KOPT-K1 (cell line): ENCODE results near the gene FBXW5.

Source experiments
- H3K27ac ChIP-seq: fragments of 200-600 bp; sonication (generic); 2 replicates; pipeline ENCODE4 v1.5.1; 2016; ENCODE audit warnings: antibody characterized with exemption, mild to moderate bottlenecking, low read depth, low read length; ENCODE audit not compliant: poor library complexity, severe bottlenecking
- H3K36me3 ChIP-seq: fragments of 200-600 bp; sonication (generic); 2 replicates; pipeline ENCODE4 v1.5.1; 2017; ENCODE audit warnings: antibody characterized with exemption, mild to moderate bottlenecking, low read length, moderate library complexity; ENCODE audit not compliant: insufficient read depth
- H3K9me3 ChIP-seq: fragments of 200-600 bp; sonication (generic); 2 replicates; pipeline ENCODE4 v1.5.1; 2017; ENCODE audit warnings: antibody characterized with exemption, low read length, mild to moderate bottlenecking; ENCODE audit not compliant: insufficient read depth, poor library complexity, severe bottlenecking

The FBXW5 gene

GRCh38 chr9:136944519-136945332 is at the start of gene FBXW5, which contains the start of gene C8G:
Gene FBXW5 (minus strand): TSS chr9:136944738. CDS start chr9:136944083, 655 bp downstream.
Gene C8G (plus strand): TSS chr9:136945243. CDS start chr9:136945321, 78 bp downstream.
- H3K36me3 ChIP-seq, result peaks cover 29% of the 10 kb centered on the region; the same call in 1 of the 2 replicates
- peak within 1 kb of the TSS; percentile 85 for H3K27ac ChIP-seq
- H3K9me3 ChIP-seq, result no peaks in the 10 kb centered on the region

DNA sequence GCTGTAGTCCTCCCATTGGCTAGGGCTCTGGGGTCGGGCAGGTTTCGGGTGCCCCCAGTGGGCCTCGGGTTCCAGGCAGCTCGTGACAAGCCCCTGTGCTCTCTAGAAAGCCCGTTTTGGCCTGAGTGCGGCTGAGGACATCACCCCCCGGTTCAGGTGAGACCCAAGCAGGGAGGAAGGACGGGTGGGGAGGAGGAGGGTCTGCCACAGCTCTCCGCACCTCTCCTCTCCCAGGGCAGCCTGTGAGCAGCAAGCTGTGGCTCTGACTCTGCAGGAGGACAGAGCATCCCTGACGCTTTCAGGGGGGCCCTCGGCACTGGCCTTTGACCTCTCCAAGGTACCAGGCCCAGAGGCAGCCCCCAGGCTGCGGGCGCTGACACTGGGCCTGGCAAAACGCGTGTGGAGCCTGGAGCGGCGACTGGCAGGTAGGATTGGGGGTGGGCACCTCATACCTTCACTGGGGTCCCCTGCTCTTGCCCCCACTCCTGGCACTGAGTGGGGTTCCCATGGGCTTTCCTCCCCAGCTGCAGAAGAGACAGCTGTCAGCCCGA is 48.4 kb upstream of the FBXW5 start:
- peaks cover 13% of the 10 kb centered on the region; the same call in 1 of the 2 replicates for H3K36me3 ChIP-seq
- no peaks in the 10 kb centered on the region for H3K9me3 ChIP-seq
- peak overlapping the region; percentile 86 for H3K27ac ChIP-seq

GRCh38 chr9:136991993-136992818 is 47.7 kb upstream of the FBXW5 start, which contains the start of gene PAXX:
Gene PAXX (plus strand): TSS chr9:136992422. CDS start chr9:136992444, 22 bp downstream.
- H3K36me3 ChIP-seq, result peaks cover 13% of the 10 kb centered on the region; the same call in 1 of the 2 replicates
- no peaks in the 10 kb centered on the region for H3K9me3 ChIP-seq
- H3K27ac ChIP-seq, result peak within 1 kb of the TSS; percentile 86

DNA sequence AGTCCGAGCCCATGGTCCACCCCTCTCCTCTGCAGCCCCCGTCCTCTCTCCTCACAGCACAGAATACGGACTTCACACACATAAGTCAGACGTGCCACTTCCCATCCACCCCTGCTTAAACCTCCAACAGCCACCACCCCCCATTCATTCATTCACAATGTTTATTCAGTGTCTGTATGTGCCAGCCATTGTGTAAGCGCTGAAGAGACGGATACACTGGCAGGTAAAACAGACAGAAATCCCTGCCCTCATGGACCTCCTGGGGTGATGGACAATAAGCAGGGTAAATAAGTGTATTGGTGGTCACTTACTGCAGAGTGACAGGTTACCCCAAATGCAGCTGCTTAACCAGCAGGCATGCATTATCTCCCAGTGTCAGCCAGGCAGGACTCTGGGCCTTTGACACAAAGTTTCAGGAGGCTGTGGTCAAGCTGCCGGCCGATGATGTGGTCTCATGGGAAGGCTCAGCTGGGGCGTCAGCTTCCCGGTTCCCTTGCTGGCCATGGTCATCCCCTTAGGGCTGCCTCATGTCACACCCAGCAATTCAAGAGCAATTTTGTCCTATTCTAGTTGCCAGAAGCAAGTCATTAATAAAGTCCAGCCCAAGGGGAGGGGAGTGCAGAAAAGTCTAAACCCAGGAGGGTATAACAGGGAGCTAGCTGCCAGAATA is 45.8 kb upstream of the FBXW5 start:
- peaks cover 13% of the 10 kb centered on the region; the same call in 1 of the 2 replicates for H3K36me3 ChIP-seq
- no peak overlapping the region for H3K27ac ChIP-seq
- H3K9me3 ChIP-seq, result no peaks in the 10 kb centered on the region

- Histone ChIP-seq H3K36me3 (peaks cover 5% of the 10 kb centered on the region; the same call in 1 of the 2 replicates), H3K27ac (no peak overlapping the region), H3K9me3 (no peaks in the 10 kb centered on the region)
Measured at GRCh38 chr9:136988872-136989271, 44.3 kb upstream of the FBXW5 start.

DNA sequence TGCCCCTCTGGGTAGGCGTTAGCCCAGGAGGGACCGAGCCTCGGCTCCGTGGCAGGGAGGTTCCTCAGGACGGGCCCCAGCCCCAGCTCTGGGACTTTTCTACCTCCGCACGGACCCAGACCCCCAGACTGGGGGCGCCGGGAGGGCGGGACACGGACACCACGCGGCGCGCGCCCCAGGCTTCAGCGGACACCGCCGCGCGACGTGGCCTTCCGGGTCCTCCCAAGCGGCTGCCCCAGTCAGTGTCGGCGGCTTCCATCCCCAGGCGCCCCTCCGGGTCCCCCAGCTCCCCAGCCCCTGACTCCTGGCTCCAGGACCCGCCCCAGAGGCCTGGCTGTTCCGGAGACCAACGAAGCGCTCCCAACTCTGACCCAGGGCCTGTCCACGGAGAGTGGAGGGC is 41.3 kb upstream of the FBXW5 start:
- no peaks in the 10 kb centered on the region for H3K36me3 ChIP-seq
- H3K9me3 ChIP-seq, result no peaks in the 10 kb centered on the region
- H3K27ac ChIP-seq, result no peak overlapping the region

- Histone ChIP-seq H3K9me3 (no peaks in the 10 kb centered on the region), H3K27ac (no peak overlapping the region), H3K36me3 (no peaks in the 10 kb centered on the region)
Measured at GRCh38 chr9:136985027-136985602, 40.6 kb upstream of the FBXW5 start.

DNA sequence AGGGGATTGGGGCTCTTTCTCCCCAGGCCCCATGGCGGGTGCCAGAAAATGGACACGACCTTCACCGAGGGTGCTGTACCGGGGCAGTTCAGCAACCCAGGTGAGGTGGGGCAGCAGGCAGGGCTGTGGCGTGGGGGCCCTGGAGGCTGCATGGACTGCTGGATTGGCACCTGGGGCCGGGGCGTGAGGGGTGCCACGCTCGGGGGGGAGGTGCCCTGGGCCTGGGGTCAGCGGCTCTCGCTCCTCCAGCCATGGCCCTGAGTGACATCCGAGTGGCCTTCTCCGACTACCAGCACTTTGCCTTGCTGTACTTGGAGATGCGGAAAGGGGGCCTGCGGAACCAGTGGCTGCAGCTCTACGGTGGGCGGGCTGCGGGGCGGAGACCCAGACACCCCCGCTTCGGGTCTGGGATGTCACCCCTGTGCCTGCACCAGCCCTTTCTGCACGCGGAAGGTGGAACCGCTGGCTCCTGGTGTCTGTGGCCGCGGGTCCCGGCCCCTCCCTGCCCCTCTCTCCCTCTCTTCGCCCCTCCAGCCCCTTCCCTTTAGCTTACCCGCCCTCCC is 40.0 kb upstream of the FBXW5 start:
- Histone ChIP-seq H3K36me3 (no peaks in the 10 kb centered on the region), H3K27ac (no peak overlapping the region), H3K9me3 (no peaks in the 10 kb centered on the region)

GRCh38 chr9:136983656-136984314 is 39.2 kb upstream of the FBXW5 start:
- Histone ChIP-seq H3K27ac (no peak overlapping the region), H3K9me3 (no peaks in the 10 kb centered on the region), H3K36me3 (no peaks in the 10 kb centered on the region)

GRCh38 chr9:136983167-136983566 is 38.6 kb upstream of the FBXW5 start:
- Histone ChIP-seq H3K27ac (no peak overlapping the region), H3K9me3 (no peaks in the 10 kb centered on the region), H3K36me3 (no peaks in the 10 kb centered on the region)

DNA sequence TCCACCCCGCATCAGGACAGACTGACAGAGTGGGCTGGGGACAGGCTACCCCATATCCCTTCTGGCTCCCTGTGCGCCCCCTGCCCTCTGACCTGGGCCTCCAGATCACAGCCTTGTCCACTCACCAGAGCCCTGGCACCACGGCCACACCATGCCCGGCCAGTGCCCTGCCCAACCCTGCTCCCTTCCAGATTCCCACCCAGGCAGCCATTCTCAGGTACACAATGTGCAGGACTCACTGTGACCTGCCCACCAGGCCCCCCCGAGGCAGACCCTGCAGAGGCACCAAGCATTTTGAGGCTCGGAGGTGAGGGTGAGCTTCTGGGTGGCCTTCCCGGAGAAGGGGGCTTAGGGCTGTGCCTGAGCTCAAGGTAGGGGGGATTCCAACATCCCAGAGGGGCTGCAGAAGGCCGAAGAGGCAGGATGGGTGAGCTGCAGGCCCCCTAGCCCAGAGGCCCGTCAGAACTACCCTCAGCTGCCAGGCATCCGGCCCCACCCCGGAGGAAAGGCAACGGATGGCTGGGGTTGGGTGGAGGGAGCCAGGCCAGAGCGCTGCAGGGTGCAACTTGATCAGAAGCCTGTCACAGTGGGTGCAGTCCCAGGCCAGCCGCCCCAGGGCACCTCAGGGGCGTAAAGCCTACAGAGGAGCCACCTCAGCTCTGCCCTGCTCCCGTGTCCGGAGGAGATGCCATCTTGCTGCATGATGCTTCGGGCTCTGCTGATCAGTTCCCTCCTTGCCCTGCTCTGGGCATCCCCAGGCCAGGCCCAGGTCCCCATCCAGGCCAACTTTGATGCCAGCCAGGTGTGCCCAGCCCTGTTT is 37.9 kb upstream of the FBXW5 start, which contains the start of gene LCNL1:
TSS of gene LCNL1 (plus strand) at position 762 of the 820 bp plus-strand sequence. CDS start 594 bp downstream, outside the sequence.
- no peaks in the 10 kb centered on the region for H3K9me3 ChIP-seq
- no peaks in the 10 kb centered on the region for H3K36me3 ChIP-seq
- H3K27ac ChIP-seq, result no peak within 1 kb of the TSS

- Histone ChIP-seq H3K36me3 (no peaks in the 10 kb centered on the region), H3K27ac (no peak overlapping the region), H3K9me3 (no peaks in the 10 kb centered on the region)
Measured at GRCh38 chr9:136981588-136982231, 37.2 kb upstream of the FBXW5 start.
